GM12878 (cell line): ENCODE measurements around the gene TGFB3. TPM values are rescaled to one million over a fixed set of nuclear protein-coding genes. Genes with fewer than 3 reads are reported as not detected.

Source experiments
- ATAC-seq: fragments of 200-7000 bp; cut with Tn5 transposase; 3 replicates; pipeline ENCODE4 v1.9.1; 2020; ENCODE audit warnings: mild to moderate bottlenecking, moderate library complexity
- BruUV-seq: library from RNA; stranded (reverse); fragments of 400-500 nt; replicated peaks from 2 replicates; lab custom pipeline; 2021; lab: Mats Ljungman, UMichigan
- CTCF ChIA-PET: fragments of 300-600 bp; sonication (Branson Sonifier 250); formaldehyde crosslinking; extraction: SDS; loops from one replicate; lab custom pipeline; 2021; ENCODE audit warnings: inconsistent platforms; lab: Yijun Ruan, JAX
- POLR2A ChIA-PET: fragments of 350-600 bp; formaldehyde crosslinking; extraction: SDS; loops from one replicate; lab custom pipeline; 2021; ENCODE audit warnings: inconsistent platforms; lab: Charles Lee
- RAD21 ChIA-PET: fragments of 300-600 bp; sonication (Branson Sonifier 250); formaldehyde crosslinking; loops from one replicate; lab custom pipeline; 2023; ENCODE audit warnings: antibody characterized with exemption; ENCODE audit not compliant: unreplicated experiment; lab: Charles Lee
- SMC1A ChIA-PET: fragments of 300-600 bp; sonication (Branson Sonifier 250); formaldehyde crosslinking; loops from one replicate; lab custom pipeline; 2023; ENCODE audit not compliant: unreplicated experiment, uncharacterized antibody; lab: Charles Lee
- DNase-seq: peaks from one replicate; pipeline ENCODE4 v3.0.0-alpha.2; 2011; ENCODE audit warnings: low read depth, low spot score
- FAIRE-seq: peaks from 3 replicates; lab custom pipeline; 2011; peaks lifted over from hg19 to GRCh38; lab: Jason Lieb, UNC
- H2AFZ ChIP-seq: 2 replicates; pipeline ENCODE4 v1.6.0; 2011; ENCODE audit warnings: low read depth, low read length, control low read depth; ENCODE audit not compliant: control insufficient read depth
- H3K27ac ChIP-seq: 2 replicates; pipeline ENCODE4 v1.5.1; 2011; ENCODE audit warnings: control low read depth; ENCODE audit not compliant: control insufficient read depth, insufficient read depth
- H3K27me3 ChIP-seq, 2 experiments: replicated peaks in 1 of 2; 2 replicates each; pipeline versions ENCODE4 v1.6.0 to v1.6.1; 2011; ENCODE audit warnings: low read length in 1 of 2; ENCODE audit not compliant: control insufficient read depth in 2 of 2, insufficient read depth in 2 of 2
- H3K36me3 ChIP-seq, 2 experiments: 2 replicates each; pipeline ENCODE4 v1.5.1; 2011; ENCODE audit warnings: low read length in 1 of 2; ENCODE audit not compliant: control insufficient read depth in 2 of 2, insufficient read depth in 2 of 2
- H3K4me1 ChIP-seq: 2 replicates; pipeline ENCODE4 v1.6.1; 2011; ENCODE audit warnings: mild to moderate bottlenecking, low read length, moderate library complexity, mixed read lengths; ENCODE audit not compliant: control insufficient read depth, insufficient read depth
- H3K4me2 ChIP-seq: 2 replicates; pipeline ENCODE4 v1.6.0; 2011; ENCODE audit warnings: control low read depth; ENCODE audit not compliant: control insufficient read depth, insufficient read depth
- H3K4me3 ChIP-seq: fragments of 200-600 bp; sonication (generic); 2 replicates; pipeline ENCODE4 v1.5.1; 2016
- H3K79me2 ChIP-seq: 2 replicates; pipeline ENCODE4 v1.6.0; 2011; ENCODE audit warnings: low read length; ENCODE audit not compliant: control insufficient read depth, insufficient read depth
- H3K9ac ChIP-seq: 2 replicates; pipeline ENCODE4 v1.8.0; 2011; ENCODE audit warnings: low read length, control low read depth, mixed read lengths; ENCODE audit not compliant: control insufficient read depth, insufficient read depth
- H3K9me3 ChIP-seq: replicated peaks from 3 replicates; pipeline ENCODE4 v1.5.1; 2011; ENCODE audit warnings: mild to moderate bottlenecking, low read length; ENCODE audit not compliant: control insufficient read depth, insufficient read depth
- H4K20me1 ChIP-seq: 2 replicates; pipeline ENCODE4 v1.6.0; 2011; ENCODE audit not compliant: control insufficient read depth, insufficient read depth
- BCL11A ChIP-seq: IDR thresholded peaks from 2 replicates; pipeline ENCODE4 v1.6.1; 2011; ENCODE audit warnings: low read depth, low read length
- HCFC1 ChIP-seq: fragments of 150-350 bp; IDR thresholded peaks from 2 replicates; pipeline ENCODE4 v1.6.1; 2014; ENCODE audit warnings: low read length
- SMARCA5 ChIP-seq: fragments of 450-650 bp; IDR thresholded peaks from 2 replicates; pipeline ENCODE4 v1.6.1; 2017; ENCODE audit warnings: mild to moderate bottlenecking
- ZNF622 ChIP-seq: fragments of 450-650 bp; IDR thresholded peaks from 2 replicates; pipeline ENCODE4 v1.6.1; 2017; ENCODE audit warnings: mild to moderate bottlenecking, inconsistent platforms
- WGBS: methylation state at CpG from one replicate; pipeline ENCODE4 v1.1.6; 2016; ENCODE audit warnings: low lambda C conversion rate; ENCODE audit not compliant: insufficient replicate concordance, insufficient coverage; ENCODE audit errors: missing lambda C conversion rate; 5-methylcytosine and 5-hydroxymethylcytosine counted together
- in situ Hi-C: fragments of 300-500 bp; cut with MboI; formaldehyde crosslinking; loops from 9 replicates; pipeline ENCODE4 v1.14.3; 2018; ENCODE audit warnings: mixed read lengths
- intact Hi-C: fragments of 100-400 bp; cut with micrococcal nuclease; formaldehyde crosslinking; loops from one replicate; pipeline ENCODE4 v1.14.2; 2022; ENCODE audit not compliant: unreplicated experiment
- polyA plus RNA-seq, 11 experiments: library from polyadenylated mRNA; depleted of rRNA in 4 of 11; unstranded in 6 of 11; stranded (reverse) in 5 of 11; fragments of >200 nt; fragmentation: Nextera tagmentation in 4 of 11; fragmentation: Illumina TruSeq in 1 of 11; extraction: Ambion mirVana in 4 of 11; extraction: Trizol in 1 of 11; gene quantifications; 1 replicate in 1 of 11; 2 replicates in 10 of 11; pipeline versions ENCODE4 v1.2.1 to v1.2.3, GENCODE V29; 2011 to 2016; ENCODE audit warnings: inconsistent platforms in 2 of 11, missing spikeins in 2 of 11, low read depth in 1 of 11
- total RNA-seq, 4 experiments: library from RNA; depleted of rRNA in 3 of 4; stranded (reverse); fragments of >200 nt in 3 of 4; fragmentation: Illumina TruSeq in 1 of 4; extraction: Trizol in 1 of 4; gene quantifications; 2 replicates each; pipeline versions ENCODE4 v1.2.1 to v1.2.3, GENCODE V29; 2013 to 2021
- TF ChIP-seq, protein P1 (sequence below): fragments of 450-650 bp; IDR thresholded peaks from 2 replicates; pipeline ENCODE4 v1.6.1; 2017; ENCODE audit warnings: antibody characterized with exemption, mild to moderate bottlenecking, moderate library complexity
- TF ChIP-seq, protein P2 (sequence below): fragments of 450-650 bp; IDR thresholded peaks from 2 replicates; pipeline ENCODE4 v1.6.1; 2018; ENCODE audit warnings: borderline replicate concordance, mild to moderate bottlenecking; ENCODE audit not compliant: partially characterized antibody
- TF ChIP-seq, protein P3 (sequence below): IDR thresholded peaks from 2 replicates; pipeline ENCODE4 v1.6.1; 2011; ENCODE audit warnings: borderline replicate concordance, low read depth, mild to moderate bottlenecking, moderate library complexity, mixed read lengths, low read length; ENCODE audit not compliant: insufficient read depth; ENCODE audit errors: extremely low read length

The TGFB3 gene
- total and polyA plus RNA-seq, 10 of the 15 experiments (the other 5 are each of a cell fraction or from before 2014, with no cell fraction given), result 0.27 to 2.6 (median 0.82) TPM

DNA sequence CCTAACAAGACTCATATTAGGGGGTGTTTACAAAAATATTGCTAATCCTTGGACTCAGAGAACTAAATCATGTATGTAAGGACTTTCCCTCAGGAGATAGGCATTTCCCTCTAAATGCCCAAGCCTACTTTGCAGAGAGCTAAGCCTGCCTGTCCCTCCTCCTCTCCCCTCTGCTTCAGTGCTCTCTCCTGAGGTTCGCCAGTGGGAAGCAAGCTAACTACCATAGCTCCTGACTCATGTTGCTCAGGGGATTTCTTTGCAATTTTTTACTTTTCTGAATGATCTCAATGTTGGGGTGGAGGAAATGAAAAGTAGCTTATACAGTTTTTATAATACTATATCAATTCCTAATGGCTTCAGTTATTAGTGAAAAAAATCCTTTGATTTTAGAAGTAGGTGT is 33.4 kb upstream of the TGFB3 start:
- TF ChIP-seq, protein P1, sequence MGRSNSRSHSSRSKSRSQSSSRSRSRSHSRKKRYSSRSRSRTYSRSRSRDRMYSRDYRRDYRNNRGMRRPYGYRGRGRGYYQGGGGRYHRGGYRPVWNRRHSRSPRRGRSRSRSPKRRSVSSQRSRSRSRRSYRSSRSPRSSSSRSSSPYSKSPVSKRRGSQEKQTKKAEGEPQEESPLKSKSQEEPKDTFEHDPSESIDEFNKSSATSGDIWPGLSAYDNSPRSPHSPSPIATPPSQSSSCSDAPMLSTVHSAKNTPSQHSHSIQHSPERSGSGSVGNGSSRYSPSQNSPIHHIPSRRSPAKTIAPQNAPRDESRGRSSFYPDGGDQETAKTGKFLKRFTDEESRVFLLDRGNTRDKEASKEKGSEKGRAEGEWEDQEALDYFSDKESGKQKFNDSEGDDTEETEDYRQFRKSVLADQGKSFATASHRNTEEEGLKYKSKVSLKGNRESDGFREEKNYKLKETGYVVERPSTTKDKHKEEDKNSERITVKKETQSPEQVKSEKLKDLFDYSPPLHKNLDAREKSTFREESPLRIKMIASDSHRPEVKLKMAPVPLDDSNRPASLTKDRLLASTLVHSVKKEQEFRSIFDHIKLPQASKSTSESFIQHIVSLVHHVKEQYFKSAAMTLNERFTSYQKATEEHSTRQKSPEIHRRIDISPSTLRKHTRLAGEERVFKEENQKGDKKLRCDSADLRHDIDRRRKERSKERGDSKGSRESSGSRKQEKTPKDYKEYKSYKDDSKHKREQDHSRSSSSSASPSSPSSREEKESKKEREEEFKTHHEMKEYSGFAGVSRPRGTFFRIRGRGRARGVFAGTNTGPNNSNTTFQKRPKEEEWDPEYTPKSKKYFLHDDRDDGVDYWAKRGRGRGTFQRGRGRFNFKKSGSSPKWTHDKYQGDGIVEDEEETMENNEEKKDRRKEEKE, result no peak
- TF ChIP-seq ZNF622, result no peak
- TF ChIP-seq, all 136 proteins: peak for 0
- intact Hi-C loops (no loop called here), in situ Hi-C loops (no loop called here)
- no peak overlapping the region for H3K4me2 ChIP-seq
- H2AFZ ChIP-seq, result no peak overlapping the region; the same call in 1 of the 2 replicates
- H3K79me2 ChIP-seq, result no peaks in the 10 kb centered on the region
- ChIA-PET CTCF (interaction anchor here (0.7 to 0.8 kb wide), 2 partner anchors 32 to 695 kb away, joined by 3 read pairs; no protein-coding TSS in a partner anchor), RAD21 (no interaction called here), SMC1A (interaction anchor here (0.6 kb wide), 1 partner anchor 60 kb away, joined by 3 read pairs; no protein-coding TSS in a partner anchor), POLR2A (no interaction called here)
- peaks cover 9% of the 10 kb centered on the region for H3K4me1 ChIP-seq
- no peaks in the 10 kb centered on the region; the same call in none of the 3 replicates for H3K9me3 ChIP-seq
- H4K20me1 ChIP-seq, result no peaks in the 10 kb centered on the region
- no TSS peak for BruUV-seq
- H3K36me3 ChIP-seq, result no peaks in the 10 kb centered on the region; a peak in 1 of 4 replicates
- DNase-seq (no peak), FAIRE-seq (no peak), ATAC-seq (no peak)
- 100% methylated on average over 1 of the region's 1 CpG for WGBS
- no peak overlapping the region for H3K9ac ChIP-seq
- H3K4me3 ChIP-seq, result no peak overlapping the region
- no peaks in the 10 kb centered on the region for H3K27me3 ChIP-seq
- H3K27ac ChIP-seq, result no peak overlapping the region

DNA sequence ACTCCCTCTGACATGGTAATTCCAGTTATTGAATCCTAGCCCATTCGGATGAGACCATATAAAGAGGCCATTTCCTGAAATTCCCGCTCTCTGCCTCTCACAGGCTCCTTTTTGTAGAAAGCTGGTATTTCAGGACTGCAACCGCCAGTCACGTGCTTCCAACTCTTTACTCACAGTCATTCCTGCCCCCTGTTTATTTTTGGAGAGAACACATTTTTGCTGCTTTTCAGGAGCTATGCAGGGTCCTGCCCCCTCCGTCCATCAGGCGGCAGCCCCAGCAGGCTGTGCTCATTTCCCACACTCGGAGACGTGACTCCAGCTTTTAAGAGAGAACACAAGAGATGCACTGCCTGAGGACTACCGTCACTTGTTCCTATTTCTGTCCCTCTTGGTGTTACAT is 30.6 kb upstream of the TGFB3 start:
- ATAC-seq (no peak), FAIRE-seq (no peak), DNase-seq (no peak)
- ChIA-PET POLR2A (no interaction called here), CTCF (interaction anchor here (1.6 kb wide), 1 partner anchor 303 kb away, joined by 4 read pairs; no protein-coding TSS in a partner anchor), RAD21 (no interaction called here), SMC1A (interaction anchor here (0.8 kb wide), 1 partner anchor 14 kb away, joined by 3 read pairs; no protein-coding TSS in a partner anchor)
- BruUV-seq, result no TSS peak
- Histone ChIP-seq H3K36me3 (no peaks in the 10 kb centered on the region; a peak in 1 of 4 replicates), H4K20me1 (no peaks in the 10 kb centered on the region), H3K79me2 (no peaks in the 10 kb centered on the region), H3K27me3 (no peaks in the 10 kb centered on the region), H3K4me1 (peaks cover 9% of the 10 kb centered on the region), H3K27ac (no peak overlapping the region), H3K4me3 (no peak overlapping the region), H3K9ac (no peak overlapping the region), H3K9me3 (no peaks in the 10 kb centered on the region), H2AFZ (no peak overlapping the region), H3K4me2 (no peak overlapping the region)
- no peak for TF ChIP-seq BCL11A
- TF ChIP-seq, protein P2, sequence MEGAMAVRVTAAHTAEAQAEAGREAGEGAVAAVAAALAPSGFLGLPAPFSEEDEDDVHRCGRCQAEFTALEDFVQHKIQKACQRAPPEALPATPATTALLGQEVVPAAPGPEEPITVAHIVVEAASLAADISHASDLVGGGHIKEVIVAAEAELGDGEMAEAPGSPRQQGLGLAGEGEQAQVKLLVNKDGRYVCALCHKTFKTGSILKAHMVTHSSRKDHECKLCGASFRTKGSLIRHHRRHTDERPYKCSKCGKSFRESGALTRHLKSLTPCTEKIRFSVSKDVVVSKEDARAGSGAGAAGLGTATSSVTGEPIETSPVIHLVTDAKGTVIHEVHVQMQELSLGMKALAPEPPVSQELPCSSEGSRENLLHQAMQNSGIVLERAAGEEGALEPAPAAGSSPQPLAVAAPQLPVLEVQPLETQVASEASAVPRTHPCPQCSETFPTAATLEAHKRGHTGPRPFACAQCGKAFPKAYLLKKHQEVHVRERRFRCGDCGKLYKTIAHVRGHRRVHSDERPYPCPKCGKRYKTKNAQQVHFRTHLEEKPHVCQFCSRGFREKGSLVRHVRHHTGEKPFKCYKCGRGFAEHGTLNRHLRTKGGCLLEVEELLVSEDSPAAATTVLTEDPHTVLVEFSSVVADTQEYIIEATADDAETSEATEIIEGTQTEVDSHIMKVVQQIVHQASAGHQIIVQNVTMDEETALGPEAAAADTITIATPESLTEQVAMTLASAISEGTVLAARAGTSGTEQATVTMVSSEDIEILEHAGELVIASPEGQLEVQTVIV, result no peak
- TF ChIP-seq, protein P3, sequence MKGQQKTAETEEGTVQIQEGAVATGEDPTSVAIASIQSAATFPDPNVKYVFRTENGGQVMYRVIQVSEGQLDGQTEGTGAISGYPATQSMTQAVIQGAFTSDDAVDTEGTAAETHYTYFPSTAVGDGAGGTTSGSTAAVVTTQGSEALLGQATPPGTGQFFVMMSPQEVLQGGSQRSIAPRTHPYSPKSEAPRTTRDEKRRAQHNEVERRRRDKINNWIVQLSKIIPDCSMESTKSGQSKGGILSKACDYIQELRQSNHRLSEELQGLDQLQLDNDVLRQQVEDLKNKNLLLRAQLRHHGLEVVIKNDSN, result no peak
- no peak for TF ChIP-seq HCFC1
- no peak for TF ChIP-seq SMARCA5
- WGBS, result 96% methylated on average over 9 of the region's 9 CpGs
- intact Hi-C loops, result no loop called here
- in situ Hi-C loops, result no loop called here
